HG02678 (cell line): ENCODE data around the gene FAM181A.

ENCODE experiments used
- ATAC-seq: cut with Tn5 transposase; IDR thresholded peaks from one replicate; pipeline ENCODE4 v1.9.1; 2021; ENCODE audit warnings: mild to moderate bottlenecking, moderate library complexity; ENCODE audit not compliant: unreplicated experiment

The FAM181A gene

DNA sequence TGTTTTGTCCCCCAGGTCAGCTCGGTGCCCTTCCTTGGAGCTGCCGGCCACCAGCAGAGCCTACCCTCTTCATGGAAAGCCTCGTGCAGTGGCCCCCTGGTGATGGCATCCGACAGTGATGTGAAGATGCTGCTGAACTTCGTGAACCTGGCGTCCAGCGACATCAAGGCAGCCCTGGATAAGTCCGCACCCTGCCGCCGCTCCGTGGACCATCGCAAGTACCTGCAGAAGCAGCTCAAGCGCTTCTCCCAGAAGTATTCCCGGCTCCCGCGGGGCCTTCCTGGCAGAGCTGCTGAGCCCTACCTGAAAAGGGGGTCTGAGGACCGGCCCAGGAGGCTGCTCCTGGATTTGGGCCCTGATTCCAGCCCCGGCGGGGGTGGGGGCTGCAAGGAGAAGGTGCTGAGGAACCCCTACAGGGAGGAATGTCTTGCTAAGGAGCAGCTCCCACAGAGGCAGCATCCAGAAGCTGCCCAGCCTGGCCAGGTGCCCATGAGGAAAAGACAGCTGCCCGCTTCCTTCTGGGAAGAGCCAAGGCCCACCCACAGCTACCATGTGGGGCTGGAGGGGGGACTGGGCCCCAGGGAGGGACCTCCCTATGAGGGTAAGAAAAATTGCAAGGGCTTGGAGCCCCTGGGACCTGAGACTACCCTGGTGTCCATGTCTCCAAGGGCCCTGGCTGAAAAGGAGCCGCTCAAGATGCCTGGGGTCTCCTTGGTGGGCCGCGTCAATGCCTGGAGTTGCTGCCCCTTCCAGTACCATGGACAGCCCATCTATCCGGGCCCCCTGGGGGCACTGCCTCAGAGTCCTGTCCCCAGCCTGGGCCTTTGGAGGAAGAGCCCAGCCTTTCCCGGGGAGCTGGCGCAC lies 1.3 kb downstream of the FAM181A start:
- ATAC-seq: no peak

DNA sequence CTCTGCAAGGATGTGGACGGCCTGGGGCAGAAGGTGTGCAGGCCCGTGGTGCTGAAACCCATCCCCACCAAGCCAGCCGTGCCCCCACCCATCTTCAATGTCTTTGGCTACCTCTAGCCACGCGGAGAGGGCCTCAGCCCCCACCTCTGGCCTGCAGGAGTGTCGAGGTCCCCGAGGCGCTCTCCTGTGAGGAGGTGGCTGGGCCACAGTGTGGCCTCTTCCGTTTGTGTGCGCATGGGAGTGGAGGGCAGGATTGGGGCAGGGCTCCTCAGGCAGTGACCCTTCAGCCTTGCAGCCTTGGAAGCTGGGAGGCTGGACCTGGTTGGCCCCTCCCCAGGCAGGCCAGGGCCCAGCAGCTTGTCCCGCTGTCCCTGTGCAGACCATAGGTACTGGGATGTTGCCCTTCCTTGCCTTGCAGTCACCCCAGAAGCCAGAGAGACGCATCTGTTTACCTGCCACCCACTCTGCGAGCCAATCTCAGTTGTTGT lies 1.9 kb downstream of the FAM181A start:
- ATAC-seq: no peak

DNA sequence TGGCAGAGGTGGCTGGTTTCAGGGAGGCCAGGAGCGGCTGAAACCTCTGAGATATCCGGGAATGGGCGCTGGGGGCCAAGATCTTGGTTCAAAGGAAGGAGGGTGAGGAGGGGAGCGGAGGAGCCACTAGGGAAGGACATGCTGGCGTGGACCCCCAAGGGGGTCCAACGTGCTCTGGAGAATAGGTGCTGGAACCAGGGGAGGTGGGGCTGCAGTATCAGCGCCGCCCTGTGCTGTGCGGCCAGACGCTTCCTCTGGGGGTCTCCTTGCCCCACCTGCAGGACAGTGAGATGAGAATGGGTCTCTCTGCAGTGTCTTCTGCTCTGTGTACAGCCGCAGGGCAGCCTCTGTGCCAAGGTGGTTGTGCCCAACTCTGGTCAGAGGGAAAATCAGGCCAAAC lies 2.5 kb downstream of the FAM181A start:
- no peak for ATAC-seq

DNA sequence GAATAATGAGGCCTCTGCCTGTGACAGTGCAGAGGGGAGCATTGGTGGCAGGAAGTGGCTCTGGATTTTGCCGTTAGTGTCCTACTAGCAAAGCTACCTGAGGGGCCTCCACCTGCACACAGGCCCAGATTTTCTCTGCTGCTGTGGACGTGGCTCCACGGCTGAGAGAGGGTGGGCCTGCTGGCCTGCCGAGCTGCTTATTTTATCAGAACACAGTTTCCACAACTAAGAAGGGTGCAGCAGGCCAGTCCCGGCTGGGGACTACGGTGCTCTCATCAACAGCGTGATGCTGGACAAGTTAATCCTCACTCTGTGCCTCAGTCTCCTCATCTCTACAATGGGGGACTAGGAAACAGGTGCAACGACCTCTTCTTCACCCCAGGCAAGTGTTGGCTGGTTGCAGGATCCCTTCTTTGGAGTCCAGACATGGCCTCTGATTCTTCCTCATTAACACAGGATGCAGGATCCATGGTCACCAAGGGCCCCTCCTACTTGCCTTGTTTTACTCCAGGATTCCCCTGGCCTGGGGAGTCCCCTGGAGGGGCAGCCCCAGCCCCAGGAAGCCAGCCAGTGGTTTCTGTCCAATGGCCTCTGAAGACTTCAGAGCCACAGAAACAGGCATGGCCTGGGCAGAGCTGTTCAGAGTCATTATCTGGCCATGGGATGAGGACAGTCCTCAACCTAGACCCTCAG lies 3.3 kb downstream of the FAM181A start:
- ATAC-seq: no peak

DNA sequence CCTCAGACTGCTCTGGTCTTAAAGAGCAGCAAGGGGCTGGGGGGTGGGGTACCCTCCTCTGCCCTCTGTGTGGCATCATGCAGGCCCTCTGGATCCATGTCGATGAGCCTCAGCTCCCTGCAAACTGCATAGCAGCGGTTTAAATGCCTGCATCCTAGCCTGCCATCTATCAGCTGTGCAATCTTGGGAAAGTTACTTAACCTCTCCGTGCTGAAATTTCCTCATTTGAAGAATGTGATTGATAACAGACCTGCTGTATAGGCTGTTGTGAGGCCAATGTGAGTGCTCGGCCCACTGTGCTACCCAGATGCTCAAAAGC lies 3.8 kb downstream of the FAM181A start:
- no peak for ATAC-seq

DNA sequence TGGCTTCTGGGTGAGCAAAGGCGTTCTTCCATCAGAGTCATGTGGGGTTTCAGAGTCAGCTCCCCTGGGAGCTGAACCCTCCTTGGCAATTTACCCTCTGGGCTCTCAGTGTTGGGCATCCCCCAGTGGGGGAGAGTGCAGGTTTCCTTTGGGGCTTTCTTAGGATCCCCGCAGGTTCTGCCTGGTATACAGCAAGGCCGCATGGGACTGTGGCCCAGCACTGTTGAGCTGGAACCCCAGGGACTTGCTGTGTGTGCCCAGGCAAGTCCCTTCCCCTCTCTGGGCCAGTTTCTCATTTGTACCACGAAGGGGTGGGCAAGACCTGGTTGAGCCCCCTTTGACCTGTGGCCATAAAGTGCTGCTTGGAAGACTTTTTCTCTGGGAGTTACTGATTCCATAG lies 5.5 kb downstream of the FAM181A start:
- no peak for ATAC-seq

DNA sequence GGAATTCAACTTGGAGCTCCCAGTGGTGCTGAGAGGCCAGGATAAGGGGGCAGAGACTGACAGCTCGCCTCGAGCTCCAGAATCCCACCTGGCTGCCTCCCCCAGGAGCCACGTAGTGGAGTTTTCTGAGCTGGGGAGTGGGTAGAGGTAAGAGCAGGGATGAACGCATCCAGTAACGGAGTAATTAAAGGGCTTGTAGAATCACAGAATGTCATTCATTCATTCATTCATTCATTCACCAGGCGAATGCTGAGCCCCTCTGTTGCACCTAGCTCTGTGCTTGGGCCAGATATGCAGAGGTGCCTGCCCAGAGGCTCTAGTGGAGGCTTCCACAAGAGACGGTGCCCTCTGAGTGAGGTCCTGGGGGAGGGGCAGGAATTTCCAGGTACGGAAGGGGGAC lies 8.1 kb downstream of the FAM181A start:
- no peak for ATAC-seq

DNA sequence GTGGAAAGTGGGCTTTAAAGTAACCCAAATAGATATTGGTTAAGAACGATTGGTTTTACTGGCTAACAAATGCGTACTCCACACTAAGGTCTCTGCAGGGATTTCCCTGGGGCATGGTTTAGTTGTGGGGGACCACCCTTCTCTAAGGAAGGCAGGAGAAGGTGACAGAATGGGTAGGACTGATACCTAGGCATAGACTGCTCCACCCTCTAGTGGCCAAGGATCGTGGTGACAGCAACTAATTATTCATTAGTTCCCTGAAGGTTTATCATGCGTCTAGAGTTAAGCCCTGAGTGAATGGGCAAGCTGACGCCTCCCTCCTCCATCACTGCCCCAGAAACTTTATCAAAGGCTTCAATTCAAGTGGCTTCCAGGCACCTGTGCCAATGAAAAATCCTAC lies 9.1 kb downstream of the FAM181A start:
- no peak for ATAC-seq

DNA sequence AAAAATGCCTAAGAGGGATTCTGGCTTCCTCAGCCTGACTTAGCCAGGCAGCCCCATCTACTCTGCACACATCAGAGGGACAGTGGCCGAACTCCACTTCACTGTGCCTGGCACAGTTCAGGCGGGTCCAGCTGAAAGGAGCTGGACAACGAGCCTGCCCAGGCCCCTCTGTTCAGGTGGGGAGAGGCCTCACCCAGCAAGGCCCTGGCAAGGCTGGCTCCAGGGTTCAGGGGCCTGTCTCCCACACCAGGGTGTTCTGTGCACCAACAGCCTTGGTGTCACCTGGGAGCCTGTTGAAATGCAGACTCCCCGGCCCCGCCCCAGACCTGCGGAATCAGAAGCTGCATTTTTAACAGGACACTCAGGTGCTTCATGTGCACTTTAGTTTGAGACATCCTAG lies 9.8 kb downstream of the FAM181A start:
- no peak for ATAC-seq

DNA sequence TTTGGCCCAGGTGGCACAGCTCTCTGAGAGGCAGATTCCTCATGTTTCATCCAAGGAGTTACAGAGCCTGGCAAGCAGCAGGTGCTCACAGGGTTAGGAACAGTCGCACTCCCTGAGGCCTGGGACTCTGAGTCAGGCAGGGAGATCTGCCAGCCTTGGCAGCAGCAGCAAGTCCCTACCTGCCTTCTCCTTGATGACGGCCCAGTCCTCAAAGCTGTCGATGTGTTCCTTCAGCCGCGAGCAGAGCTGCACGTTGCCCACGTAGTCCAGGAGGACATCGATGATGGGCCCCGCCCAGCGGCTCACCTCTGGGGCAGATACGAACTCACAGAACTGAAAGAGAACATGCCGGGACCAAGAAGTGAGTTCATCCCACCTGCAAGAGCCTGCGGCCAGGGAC lies 10.4 kb downstream of the FAM181A start:
- no peak for ATAC-seq

DNA sequence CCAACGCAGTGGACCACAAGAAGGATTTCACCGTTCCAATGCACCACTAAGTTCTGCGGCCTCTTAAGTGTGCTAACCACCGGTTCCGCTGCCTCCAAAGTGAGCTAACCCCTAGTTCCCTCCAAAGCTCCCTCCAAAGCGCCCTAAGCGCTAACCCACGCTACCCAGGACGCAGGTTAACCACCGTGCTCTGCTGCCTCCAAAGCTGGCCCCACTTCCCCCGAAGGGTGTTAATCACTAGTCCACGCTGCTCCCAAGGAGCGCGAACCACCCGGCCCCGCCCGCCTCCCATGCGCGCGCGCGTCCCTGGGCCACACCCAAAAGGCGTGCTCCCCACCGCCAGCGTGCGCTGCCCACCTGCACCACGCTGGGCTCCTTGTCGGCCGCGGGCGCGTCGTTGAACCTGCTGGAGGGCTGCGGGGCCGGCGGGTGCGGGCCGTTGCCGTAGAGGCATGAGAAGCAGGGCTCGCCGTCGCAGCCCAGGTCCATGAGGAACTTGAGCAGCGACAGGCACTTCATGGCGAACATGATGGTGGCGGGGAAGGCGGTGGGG lies 11.7 kb downstream of the FAM181A start:
- ATAC-seq: no peak

DNA sequence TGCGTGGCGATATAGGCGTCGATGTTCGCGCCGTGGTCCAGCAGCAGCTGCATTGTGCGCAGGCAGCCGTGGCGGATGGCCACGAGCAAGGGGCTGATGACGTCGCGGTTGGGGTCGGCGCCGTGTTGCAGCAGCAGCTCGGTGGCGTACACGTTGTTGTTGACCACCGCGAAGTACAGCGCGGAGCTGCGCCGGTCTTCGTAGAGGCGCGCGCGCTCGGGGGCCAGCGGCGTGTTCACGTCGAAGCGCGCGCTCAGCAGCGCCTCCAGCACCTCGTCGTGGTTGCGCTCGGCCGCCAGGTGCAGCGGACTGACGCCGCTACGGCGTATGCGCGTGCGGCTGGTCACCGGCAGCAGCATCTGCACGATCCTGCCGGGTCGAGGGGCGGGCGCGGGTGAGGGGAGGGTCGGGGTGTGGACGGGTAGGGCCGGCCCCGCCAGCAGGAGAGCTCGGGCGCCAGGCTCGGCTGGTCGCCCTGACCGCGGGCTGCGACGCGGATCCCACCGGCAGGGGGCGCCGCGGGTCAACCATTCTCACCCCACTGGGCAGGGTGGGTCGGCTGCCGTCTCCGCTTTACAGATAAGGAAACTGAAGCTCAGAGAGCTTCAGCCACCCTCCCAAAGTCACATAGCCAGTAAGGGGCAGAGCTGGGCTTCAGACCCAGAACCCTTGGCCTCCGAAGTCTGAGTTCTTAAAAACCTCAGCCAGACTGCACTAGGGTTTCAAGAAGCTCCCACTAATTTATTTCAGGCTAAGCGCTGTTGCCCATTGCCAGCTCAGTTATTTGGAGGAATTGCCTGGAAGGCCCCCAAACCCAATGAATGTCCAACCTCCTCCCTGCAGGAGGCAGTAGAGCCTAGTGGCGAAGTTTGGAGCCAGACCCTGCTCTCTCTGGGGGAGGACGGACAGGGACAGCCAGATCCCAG lies 12.4 kb downstream of the FAM181A start:
- ATAC-seq: peak; percentile 89

DNA sequence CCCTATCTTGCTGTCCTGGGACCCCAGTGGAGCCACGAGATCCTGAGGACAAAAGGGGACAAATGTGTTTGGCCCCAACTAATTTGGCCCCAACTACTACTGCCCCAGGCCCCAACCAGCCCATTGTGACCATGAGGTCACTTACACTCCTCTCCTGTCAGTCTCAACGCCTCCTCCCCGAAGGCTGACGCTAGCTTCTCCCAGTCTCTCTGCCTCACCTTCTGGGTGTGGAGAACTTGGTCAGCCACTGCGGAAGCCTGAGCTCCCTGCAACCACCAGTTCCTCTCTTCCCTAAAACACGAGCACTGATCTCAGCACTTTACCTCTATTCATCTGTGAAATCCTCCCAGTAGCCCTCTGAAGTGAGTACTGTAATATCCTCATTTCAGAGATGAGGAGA lies 13.3 kb downstream of the FAM181A start:
- no peak for ATAC-seq

DNA sequence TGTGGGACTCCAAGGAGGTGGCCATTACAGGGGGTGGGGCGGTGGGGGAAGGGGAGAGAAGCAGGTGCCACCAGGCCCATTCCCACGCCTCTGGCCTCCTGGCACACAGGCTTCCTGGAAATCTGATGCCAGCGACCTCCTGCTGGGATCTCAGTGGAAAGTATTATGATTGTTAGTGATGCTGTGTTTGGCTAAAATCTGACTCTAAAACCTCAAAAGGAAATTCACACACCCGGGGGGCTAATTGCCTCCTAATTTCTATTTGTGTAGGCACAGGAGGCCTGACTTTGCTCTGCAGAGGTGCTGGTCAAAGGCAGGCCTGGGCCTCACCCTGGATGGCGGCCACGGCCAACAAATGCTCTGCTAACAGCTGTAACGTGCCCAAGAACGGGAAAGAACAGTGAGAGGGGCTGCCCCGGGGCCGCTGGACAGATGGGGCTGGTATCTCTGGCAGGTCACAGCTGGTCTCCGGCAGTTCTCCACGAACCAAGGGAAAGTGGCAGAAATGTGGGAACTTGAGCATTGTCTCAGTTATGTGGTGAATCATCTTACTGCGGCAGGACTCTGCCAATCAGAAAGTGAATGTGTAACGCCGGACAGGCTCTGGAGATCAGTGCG lies 14.3 kb downstream of the FAM181A start:
- ATAC-seq: no peak

DNA sequence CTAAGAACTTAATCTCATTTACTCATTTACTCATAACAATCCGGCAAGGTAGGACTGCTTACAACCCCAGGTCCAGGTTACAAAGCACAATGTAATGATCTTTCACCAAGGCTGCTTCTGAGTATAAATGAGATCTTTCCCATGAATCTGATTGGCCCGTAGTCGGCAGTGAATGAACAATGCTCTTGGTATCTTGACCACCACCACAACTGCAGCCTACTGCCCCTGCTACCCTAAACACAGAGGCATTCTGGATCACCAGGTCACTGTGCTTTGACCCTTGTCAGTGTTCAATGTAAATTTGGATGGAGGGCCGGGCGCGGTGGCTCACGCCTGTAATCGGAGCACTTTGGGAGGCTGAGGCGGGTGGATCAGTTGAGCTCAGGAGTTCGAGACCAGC lies 15.9 kb downstream of the FAM181A start:
- no peak for ATAC-seq

DNA sequence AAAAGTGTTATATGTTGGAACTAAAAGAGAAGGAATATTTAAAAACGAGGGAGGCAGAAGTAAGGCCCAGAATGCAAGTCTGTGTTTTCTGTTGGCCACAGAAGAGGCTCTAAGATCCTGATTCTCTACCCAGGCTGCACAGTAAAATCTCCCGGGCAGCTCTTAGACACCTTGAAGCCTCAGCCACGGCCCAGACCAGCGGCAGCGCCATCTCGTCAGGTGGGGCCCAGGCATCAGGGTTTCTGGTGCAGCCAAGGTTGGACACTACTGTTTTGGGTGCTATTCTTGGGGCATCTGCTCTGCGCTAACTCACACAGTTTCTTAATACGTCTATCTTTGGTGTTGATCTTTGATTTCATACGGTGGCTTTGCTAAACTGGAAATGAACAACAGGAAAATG lies 16.8 kb downstream of the FAM181A start:
- ATAC-seq: no peak

DNA sequence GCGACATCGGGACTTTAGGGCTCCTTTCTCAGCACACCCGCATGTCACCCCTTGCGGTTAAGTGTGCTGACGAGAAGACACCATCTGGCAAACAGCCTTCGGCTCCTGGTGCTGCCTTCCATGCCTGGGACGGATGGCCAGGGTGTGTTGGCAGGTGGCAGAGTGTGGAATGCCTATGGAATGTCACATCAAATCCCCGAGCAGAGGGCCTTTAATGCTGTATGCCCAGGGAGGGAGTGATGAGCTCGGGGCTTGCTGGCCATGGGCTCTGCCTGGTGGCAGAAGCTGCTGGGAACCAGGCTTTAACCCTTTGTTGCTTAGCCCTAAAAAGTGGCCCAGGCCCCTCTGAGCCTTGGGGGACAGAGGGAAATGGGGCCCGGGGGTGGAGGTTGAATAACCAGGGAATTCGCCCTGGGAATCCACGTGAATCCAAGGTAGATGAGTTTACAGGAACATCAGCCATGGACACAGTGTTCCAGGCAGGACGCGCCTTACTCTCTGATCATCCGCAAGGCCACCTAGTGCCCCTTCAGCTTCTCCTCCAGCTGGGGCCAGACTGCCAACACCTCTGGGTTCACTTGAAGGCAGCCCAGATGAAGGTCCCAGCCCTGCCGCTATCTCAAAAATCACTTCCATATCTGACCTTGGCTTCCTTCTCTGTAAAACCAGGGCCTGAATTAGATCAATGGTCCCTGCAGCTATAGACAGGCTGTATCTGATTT lies 17.4 kb downstream of the FAM181A start:
- ATAC-seq: no peak

DNA sequence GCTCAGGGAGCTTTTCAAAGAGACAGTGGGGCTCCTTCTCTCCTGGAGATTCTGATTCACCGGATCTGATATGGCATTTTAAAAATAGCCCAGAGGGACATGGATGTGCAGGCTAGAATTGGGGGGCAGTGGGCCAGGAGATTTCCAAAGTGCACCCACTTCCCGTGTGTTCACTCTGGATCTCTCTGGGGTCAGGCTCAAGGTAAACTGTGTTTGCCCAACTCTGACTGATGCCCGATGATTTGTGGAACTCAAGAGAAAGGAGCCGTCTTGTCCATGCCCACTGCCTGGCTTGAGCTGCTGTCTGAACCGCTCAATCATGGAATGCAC lies 17.9 kb downstream of the FAM181A start:
- ATAC-seq: no peak

DNA sequence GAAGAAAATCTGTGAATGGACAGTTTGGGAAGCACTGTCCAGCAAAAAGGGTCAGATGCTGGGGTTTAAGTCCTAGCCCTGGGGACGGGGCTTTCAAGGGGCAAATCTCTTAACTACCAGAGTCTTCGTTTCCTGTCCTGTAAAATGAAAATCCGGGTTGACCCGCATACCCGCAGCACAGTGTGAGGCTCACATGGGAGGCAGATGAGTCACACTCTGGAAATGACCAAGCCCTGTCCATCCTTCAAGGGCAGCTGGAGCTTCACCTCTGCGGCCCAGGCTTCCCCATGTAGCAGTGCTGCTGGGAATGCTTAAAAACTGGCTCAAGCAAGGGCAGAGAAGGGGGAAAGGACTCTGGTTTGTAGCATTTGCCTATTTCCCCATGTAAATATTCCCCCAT lies 19.0 kb downstream of the FAM181A start:
- ATAC-seq: no peak

DNA sequence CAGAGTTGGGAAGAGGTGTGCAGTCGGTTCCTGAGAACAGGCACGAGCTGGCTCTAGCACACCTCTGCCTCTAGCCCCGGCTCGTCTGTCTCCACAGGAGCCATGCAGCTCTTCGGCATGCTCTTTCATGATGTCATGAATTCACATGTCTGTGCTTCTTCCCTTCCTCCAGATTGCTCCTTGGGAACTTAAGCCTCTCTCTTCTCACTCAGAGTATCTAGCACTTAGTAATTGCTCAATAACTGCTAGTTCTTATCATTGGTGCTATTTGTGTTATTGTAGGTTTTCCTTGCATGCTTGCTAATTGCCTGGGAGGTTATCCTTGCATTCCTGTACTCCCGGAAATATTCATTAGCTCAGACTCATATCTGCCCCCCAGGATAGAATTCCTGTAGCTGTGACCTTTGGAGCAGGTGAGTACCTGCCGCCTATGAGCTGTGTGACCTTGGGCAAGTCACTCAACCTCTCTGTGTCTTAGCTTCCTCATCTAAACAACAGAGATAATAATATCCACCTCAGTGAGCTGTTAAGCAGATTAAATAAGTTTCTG lies 19.5 kb downstream of the FAM181A start:
- no peak for ATAC-seq
